D721Med (cell line): ENCODE data around the gene APOBR.

ENCODE experiments used
- DNase-seq: peaks from one replicate; pipeline ENCODE4 v3.0.0; 2011; ENCODE audit warnings: low spot score; ENCODE audit not compliant: insufficient read length
- FAIRE-seq: peaks from 2 replicates; lab custom pipeline; 2011; peaks lifted over from hg19 to GRCh38; lab: Jason Lieb, UNC
- CTCF ChIP-seq: IDR thresholded peaks from 2 replicates; pipeline ENCODE4 v1.5.1; 2012; ENCODE audit warnings: mild to moderate bottlenecking, control low read depth; ENCODE audit not compliant: insufficient read depth; ENCODE audit errors: missing control alignments

Gene APOBR

GRCh38 chr16:28501258-28502232 is 7.1 kb downstream of the APOBR start:
- no peak for DNase-seq
- no peak for TF ChIP-seq CTCF
- FAIRE-seq: no peak

GRCh38 chr16:28502290-28502689 is 7.8 kb downstream of the APOBR start:
- no peak for TF ChIP-seq CTCF
- DNase-seq (no peak), FAIRE-seq (no peak)

GRCh38 chr16:28503470-28504259 is 9.2 kb downstream of the APOBR start:
- FAIRE-seq (no peak), DNase-seq (no peak)
- TF ChIP-seq CTCF: no peak

- TF ChIP-seq CTCF: no peak
- no peak for FAIRE-seq
- DNase-seq: no peak
These were observed 10.4 kb downstream of the APOBR start for GRCh38 chr16:28504707-28505404.

- DNase-seq: no peak
- FAIRE-seq: no peak
- no peak for TF ChIP-seq CTCF
These were observed 11.2 kb downstream of the APOBR start for GRCh38 chr16:28505489-28506137.

- FAIRE-seq: no peak
- no peak for TF ChIP-seq CTCF
These were observed 16.6 kb downstream of the APOBR start for GRCh38 chr16:28511031-28511430.

More at GRCh38 chr16:28511031-28511430, 16.6 kb downstream of the APOBR start:
- DNase-seq: no peak
